Measurements from ENCODE around the gene TMUB2. TPM values are rescaled to one million over a fixed set of nuclear protein-coding genes. Genes with fewer than 3 reads are reported as not detected.
A peak's percentile ranks its signal among the peaks of the same experiment; 100 is the strongest.

Gene TMUB2
- total and polyA plus RNA-seq, 9 of the 15 experiments (the other 6 are each of a cell fraction or from before 2014, with no cell fraction given) = 4.1 to 29.8 (median 16.3) TPM

DNA sequence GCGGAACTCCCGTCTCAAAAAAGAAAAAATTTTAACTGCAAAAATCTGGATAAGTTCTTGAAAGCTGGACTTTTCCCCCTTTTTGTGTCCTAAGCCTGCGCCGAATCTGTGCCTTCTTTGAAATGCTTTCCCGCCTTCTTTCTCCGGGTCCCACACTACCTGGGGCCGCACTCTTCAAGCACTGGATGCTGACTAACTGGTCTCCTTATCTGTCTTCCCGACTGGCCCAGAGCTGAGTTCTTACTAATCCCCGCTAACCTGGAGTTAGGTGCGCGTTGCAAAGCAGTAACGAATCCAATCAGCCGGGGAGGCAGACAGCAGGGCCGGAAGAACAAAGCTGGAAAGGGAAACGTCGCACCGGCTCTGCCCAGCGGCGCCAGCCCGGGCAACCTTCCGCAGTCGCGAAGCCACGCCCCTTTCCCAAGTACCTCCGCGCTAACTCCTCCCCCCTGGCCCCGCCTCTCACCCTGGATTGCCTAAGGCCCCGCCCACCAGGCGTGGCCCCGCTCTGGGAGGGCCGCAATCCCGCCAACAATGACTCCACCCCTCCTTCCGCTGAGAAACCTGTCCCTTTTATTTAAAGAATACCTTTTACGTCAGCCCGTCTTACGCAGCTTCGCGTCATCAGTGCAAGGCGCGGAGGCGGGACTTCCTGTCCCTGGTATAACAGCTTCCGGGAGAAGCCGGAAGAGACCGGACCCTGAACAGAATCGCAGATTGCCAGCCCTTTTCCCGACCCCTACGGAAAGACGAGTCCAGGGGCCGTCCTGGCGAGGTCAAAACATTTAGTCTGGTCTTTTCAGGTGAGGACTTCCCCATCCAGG lies at the start of gene TMUB2 (continued):
- TF ChIP-seq, protein P1, sequence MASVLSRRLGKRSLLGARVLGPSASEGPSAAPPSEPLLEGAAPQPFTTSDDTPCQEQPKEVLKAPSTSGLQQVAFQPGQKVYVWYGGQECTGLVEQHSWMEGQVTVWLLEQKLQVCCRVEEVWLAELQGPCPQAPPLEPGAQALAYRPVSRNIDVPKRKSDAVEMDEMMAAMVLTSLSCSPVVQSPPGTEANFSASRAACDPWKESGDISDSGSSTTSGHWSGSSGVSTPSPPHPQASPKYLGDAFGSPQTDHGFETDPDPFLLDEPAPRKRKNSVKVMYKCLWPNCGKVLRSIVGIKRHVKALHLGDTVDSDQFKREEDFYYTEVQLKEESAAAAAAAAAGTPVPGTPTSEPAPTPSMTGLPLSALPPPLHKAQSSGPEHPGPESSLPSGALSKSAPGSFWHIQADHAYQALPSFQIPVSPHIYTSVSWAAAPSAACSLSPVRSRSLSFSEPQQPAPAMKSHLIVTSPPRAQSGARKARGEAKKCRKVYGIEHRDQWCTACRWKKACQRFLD (CRISPR knock-in tag; IDR thresholded peaks at IDR 0.05) = peak; percentile 68
- TF ChIP-seq PRPF4 (IDR thresholded peaks at IDR 0.05; ENCODE audit: insufficient read depth, low read depth, low read length, poor library complexity, severe bottlenecking) (no peak), ETS1 (conservative IDR thresholded peaks at IDR 0.05; ENCODE audit: control insufficient read depth, low read depth, low read length) (peak; percentile 9; the same call in 1 of the 2 replicates), POLR2G (IDR thresholded peaks at IDR 0.05; ENCODE audit: low read depth, low read length) (peak; percentile 84), U2AF2 (optimal IDR thresholded peaks at IDR 0.05; ENCODE audit: low read depth, low read length) (no peak), RCOR1 (IDR thresholded peaks at IDR 0.05; ENCODE audit: borderline replicate concordance in 1 of 2, low read depth in 2 of 2, low read length in 2 of 2) (no peak), ZNF212 (CRISPR knock-in tag; IDR thresholded peaks at IDR 0.05) (no peak), FOXM1 (IDR thresholded peaks at IDR 0.05; ENCODE audit: low read depth) (peak; percentile 63; the same call in 1 of the 2 replicates), FOXM1 (CRISPR knock-in tag; IDR thresholded peaks at IDR 0.05; ENCODE audit: low read depth) (no peak), NR2C2 (CRISPR knock-in tag; IDR thresholded peaks at IDR 0.05) (no peak), NR2C2 (tag; IDR thresholded peaks at IDR 0.05) (peak; percentile 97), SP1 (CRISPR knock-in tag; IDR thresholded peaks at IDR 0.05) (peak; percentile 97), NFIC (IDR thresholded peaks at IDR 0.05) (0 out of 2 replicates have a peak, but pooled peaks have one; percentile 11), POLR2H (tag; IDR thresholded peaks at IDR 0.05; ENCODE audit: low read depth) (peak; percentile 85), FUS (optimal IDR thresholded peaks at IDR 0.05; ENCODE audit: low read depth, low read length) (no peak), ASH1L (IDR thresholded peaks at IDR 0.05; ENCODE audit: borderline replicate concordance, low read depth, partially characterized antibody) (peak; percentile 54), PHTF2 (CRISPR knock-in tag; IDR thresholded peaks at IDR 0.05) (no peak)
- TF ChIP-seq, protein P2, sequence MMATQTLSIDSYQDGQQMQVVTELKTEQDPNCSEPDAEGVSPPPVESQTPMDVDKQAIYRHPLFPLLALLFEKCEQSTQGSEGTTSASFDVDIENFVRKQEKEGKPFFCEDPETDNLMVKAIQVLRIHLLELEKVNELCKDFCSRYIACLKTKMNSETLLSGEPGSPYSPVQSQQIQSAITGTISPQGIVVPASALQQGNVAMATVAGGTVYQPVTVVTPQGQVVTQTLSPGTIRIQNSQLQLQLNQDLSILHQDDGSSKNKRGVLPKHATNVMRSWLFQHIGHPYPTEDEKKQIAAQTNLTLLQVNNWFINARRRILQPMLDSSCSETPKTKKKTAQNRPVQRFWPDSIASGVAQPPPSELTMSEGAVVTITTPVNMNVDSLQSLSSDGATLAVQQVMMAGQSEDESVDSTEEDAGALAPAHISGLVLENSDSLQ (IDR thresholded peaks at IDR 0.05) = peak; percentile 87
- TF ChIP-seq, protein P3, sequence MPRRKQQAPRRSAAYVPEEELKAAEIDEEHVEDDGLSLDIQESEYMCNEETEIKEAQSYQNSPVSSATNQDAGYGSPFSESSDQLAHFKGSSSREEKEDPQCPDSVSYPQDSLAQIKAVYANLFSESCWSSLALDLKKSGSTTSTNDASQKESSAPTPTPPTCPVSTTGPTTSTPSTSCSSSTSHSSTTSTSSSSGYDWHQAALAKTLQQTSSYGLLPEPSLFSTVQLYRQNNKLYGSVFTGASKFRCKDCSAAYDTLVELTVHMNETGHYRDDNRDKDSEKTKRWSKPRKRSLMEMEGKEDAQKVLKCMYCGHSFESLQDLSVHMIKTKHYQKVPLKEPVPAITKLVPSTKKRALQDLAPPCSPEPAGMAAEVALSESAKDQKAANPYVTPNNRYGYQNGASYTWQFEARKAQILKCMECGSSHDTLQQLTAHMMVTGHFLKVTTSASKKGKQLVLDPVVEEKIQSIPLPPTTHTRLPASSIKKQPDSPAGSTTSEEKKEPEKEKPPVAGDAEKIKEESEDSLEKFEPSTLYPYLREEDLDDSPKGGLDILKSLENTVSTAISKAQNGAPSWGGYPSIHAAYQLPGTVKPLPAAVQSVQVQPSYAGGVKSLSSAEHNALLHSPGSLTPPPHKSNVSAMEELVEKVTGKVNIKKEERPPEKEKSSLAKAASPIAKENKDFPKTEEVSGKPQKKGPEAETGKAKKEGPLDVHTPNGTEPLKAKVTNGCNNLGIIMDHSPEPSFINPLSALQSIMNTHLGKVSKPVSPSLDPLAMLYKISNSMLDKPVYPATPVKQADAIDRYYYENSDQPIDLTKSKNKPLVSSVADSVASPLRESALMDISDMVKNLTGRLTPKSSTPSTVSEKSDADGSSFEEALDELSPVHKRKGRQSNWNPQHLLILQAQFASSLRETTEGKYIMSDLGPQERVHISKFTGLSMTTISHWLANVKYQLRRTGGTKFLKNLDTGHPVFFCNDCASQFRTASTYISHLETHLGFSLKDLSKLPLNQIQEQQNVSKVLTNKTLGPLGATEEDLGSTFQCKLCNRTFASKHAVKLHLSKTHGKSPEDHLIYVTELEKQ (CRISPR knock-in tag; IDR thresholded peaks at IDR 0.05) = no peak

Measured in K562 (cell line).